ENCODE measurements around the gene MT1G.
A peak's percentile ranks its signal among the peaks of the same experiment; 100 is the strongest.

- peak in 3 of 4 experiments; percentile 44 to 57 (median 47) for TF ChIP-seq CTCF (IDR thresholded peaks at IDR 0.05)
- TF ChIP-seq EP300 (IDR thresholded peaks at IDR 0.05): no peak
- TF ChIP-seq POLR2A (IDR thresholded peaks at IDR 0.05): no peak
These were observed 6.1 kb upstream of the MT1G start for GRCh38 chr16:56673921-56674320.
